HG02884 (cell line): ENCODE measurements around the gene PHRF1.

Source experiments
- ATAC-seq: cut with Tn5 transposase; IDR thresholded peaks from one replicate; pipeline ENCODE4 v1.9.1; 2021; ENCODE audit warnings: mild to moderate bottlenecking, moderate library complexity; ENCODE audit not compliant: unreplicated experiment

PHRF1 gene, protein sequence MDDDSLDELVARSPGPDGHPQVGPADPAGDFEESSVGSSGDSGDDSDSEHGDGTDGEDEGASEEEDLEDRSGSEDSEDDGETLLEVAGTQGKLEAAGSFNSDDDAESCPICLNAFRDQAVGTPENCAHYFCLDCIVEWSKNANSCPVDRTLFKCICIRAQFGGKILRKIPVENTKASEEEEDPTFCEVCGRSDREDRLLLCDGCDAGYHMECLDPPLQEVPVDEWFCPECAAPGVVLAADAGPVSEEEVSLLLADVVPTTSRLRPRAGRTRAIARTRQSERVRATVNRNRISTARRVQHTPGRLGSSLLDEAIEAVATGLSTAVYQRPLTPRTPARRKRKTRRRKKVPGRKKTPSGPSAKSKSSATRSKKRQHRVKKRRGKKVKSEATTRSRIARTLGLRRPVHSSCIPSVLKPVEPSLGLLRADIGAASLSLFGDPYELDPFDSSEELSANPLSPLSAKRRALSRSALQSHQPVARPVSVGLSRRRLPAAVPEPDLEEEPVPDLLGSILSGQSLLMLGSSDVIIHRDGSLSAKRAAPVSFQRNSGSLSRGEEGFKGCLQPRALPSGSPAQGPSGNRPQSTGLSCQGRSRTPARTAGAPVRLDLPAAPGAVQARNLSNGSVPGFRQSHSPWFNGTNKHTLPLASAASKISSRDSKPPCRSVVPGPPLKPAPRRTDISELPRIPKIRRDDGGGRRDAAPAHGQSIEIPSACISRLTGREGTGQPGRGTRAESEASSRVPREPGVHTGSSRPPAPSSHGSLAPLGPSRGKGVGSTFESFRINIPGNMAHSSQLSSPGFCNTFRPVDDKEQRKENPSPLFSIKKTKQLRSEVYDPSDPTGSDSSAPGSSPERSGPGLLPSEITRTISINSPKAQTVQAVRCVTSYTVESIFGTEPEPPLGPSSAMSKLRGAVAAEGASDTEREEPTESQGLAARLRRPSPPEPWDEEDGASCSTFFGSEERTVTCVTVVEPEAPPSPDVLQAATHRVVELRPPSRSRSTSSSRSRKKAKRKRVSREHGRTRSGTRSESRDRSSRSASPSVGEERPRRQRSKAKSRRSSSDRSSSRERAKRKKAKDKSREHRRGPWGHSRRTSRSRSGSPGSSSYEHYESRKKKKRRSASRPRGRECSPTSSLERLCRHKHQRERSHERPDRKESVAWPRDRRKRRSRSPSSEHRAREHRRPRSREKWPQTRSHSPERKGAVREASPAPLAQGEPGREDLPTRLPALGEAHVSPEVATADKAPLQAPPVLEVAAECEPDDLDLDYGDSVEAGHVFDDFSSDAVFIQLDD (N-terminal part only)

DNA sequence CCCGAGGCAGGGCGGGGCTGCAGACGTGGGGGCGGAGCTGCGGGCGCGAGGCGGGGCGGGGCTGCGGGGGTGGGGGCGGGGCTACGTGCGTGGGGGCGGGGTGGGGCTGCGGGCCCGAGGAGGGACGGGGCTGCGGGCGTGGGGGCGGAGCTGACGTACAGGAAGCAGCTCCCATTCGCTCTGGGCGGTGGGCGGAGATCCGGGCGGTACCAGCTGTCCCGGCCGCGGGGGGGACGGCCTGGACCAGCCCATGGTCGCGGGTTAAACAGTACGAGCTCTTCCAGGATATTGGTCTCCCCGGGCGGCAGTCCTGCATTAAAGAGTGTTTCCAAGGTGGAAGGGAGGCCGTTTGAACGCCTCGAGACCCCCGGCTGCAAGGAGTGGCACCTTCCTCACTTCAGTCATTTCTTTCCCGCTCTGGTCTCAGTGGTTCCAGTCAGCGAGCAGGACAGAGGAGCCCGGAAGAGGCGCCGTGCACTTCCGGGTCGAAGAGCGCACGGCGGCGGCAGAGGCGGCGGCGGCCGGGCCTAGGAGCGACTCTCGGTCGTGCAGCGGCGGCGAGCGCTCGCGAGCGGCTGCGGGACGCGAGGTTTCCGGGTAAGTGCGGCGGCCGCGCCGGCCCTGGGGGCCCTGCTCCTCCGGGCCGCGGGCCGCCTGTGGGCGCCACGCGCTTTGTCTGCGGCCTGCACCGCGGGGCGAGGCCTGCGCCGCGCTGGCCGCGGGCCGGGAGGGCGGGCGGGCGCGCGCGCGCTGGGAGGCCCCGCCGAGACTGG is at the start of gene PHRF1:
Gene PHRF1 (plus strand): TSS at position 475 of the 773 bp plus-strand sequence. CDS start 5,043 bp downstream, outside the sequence.
- ATAC-seq = peak; percentile 83

DNA sequence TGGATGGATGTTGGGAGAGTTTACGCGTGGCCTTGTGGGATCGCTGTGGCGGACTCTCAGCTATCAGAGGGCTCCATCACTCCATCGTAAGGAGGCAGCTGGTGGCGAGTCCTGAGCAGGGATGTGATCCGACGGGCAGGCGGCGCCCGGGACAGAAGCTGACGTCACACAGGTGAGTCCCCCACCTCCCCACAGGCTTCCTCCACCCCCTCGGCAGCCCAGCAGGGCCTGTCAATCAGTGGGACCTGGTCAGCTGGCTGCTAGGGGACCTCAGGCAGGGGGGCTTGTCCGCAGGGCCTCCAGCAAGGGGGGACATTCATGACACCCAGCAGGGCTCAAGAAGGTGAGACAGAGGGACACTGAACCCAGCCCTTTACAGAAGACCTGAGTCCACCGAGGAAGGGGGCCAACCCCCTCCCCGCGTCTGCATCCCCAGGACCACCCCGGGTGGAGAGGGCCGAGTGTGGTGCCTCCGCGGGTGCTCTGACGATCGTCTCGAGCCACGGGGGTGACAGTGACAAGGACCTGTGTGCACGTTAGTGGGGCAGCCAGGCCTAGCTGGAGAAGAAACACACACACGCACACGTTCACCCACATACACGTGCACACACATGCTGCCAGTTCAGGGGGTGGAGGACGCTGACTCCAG is 48.0 kb upstream of the PHRF1 start:
- ATAC-seq = no peak

DNA sequence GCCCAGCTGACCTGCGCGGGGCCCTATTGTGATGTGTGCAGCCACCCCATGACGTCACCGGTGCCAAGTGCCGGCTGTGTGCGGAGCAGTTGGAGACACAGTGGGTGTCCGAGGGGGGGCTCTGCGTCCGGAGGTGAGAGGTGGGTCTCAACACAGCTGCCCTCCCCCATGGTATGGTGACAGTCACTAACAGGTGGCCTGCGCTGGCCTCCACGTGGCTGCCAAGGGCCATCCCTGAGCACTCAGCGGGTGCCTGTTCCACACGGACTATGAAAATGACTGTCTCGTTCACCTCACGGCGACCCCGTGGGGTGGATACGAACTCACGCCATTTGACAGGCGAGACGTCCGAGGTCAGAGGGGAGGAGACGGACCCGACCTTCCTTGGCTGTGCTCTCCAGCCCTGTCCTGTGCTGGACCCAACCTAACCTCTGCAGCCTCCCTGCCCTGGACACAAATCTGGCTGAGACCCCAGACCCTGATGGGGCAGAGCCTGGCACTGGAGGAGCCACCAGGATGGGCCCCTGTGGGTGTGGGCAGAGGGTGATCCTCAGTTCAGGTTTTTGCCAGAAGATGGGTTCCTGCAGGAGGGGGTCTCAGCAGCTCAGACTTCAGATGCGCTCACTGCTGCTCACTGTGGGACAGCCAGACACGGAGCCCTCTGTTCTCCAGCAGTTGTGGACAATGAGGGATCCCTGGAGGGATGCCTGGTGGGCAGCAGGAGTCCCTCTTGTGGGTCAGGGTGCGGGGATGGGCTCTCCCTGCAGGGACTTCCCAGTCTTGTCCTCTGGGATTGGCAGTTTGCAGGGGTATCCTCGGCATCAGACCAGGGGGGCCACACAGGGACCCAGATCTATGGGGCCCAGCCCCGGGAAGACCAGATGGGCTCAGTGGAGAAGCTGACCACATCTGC is 47.2 kb upstream of the PHRF1 start:
- no peak for ATAC-seq

DNA sequence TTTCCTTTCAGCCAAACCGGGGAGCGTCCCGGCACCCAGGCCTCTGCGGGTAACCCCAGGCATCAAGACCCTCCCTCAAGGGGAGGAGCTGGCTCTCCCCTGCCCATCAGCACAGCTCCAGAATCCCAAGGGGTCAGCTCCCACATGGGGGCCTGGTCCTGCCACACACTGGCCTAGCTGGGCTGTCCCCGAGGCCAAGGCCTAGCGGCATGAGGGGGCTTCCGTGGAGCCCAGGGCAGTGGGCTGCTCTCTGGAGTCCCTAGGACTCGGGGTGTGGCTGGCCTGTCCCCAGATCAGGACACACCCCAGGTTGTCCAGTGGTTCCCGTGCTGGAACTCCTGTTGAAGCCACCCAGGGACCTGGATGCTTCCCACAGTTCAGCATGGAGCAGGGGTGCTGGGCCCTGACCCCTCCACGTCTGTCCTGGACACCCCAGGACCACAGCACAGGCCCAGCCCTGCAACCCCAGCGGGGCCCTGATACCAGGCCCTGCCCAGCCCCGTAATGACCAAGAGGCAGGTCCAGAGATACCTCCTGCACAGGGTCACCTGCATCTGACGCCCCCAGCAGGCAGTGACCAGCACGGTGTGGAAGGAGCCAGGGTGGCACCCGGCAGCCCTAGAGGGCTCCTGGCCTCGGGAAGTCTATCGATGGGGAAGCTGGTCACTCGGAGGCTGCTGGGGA is 46.4 kb upstream of the PHRF1 start:
- no peak for ATAC-seq

DNA sequence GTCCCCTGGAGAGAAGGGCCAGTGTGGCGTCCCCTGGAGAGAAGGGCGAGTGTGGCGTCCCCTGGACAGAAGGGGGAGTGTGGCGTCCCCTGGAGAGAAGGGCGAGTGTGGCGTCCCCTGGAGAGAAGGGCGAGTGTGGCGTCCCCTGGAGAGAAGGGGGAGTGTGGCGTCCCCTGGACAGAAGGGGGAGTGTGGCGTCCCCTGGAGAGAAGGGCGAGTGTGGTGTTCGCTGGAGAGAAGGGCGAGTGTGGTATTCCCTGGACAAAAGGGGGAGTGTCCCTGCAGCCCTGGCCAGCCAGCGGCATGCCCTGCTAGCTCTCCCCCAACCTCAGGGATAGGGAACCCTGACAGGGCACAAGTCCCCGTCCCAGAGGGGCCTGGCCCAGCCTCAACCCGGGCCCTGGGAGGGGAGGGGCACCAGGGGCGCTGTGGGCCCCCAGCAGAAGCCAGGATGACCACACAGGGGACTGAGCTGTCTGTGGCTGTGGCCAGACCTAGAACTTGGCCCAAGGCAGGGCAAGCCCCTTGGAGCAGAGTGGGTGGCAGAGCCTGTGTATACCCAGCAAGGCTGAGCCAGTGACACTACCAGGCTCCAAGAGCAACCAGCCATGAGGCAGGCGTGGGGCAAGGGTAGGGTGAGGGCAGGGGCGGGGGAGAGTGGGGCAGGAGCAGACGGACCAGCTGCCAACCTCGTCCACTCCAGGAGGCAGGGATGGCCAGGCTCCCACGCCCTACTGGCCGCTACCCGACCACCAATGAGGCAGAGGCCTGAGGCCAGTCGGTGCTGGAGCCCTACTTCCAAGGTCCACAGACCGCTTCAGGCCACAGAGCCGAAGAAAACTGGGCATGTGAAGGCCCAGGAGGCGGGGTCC is 45.1 kb upstream of the PHRF1 start:
- no peak for ATAC-seq

DNA sequence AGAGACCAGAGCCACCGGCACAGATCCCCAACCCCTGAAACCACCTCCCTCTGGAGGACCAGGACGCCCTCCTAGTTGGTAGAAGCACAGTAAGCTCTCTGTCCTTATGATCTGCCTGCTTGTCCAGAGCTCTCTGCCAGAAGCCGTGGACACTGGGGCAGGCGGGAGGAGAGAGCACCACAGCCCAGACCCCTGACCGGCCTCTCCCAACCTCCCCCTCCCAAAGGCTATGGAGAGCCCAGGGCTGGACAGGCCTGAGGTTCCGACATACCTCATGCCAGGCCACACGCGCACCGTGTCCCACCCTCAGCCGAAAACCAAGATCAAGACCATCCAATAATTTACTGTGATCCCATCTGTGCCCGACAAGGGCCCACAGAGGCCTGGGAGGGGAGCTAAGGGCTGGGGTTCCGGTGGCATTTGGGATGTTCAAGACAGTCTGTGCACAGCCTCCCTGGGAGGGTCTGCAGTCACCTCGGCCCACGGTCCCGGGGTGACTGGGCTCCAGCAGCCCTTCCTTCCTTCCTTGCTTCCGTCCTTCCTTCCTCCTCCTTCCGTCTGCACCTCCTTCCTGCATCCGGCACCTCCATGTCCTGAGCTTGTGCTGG is 44.2 kb upstream of the PHRF1 start:
- ATAC-seq = no peak

DNA sequence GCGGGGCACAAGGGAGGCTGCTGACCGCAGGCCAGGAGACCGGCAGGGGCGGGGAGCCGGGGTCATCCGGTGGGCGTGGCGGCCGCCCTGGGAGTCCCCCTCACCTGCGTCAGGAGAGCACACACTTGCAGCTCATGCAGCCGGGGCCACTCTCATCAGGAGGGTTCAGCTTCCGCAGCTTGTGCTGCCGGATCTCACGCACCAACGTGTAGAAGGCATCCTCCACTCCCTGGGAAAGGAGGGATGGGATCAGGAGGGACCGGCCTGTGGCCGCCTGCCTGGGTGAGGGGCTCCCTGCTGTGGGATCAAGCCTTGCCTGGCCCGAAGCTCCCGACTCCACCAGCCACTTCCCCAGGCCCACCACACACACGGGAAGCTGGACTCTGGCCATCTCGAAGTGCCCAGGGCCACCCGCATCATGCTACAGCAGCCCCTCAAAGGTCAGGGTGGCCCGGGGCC is 43.7 kb upstream of the PHRF1 start:
- ATAC-seq = no peak

DNA sequence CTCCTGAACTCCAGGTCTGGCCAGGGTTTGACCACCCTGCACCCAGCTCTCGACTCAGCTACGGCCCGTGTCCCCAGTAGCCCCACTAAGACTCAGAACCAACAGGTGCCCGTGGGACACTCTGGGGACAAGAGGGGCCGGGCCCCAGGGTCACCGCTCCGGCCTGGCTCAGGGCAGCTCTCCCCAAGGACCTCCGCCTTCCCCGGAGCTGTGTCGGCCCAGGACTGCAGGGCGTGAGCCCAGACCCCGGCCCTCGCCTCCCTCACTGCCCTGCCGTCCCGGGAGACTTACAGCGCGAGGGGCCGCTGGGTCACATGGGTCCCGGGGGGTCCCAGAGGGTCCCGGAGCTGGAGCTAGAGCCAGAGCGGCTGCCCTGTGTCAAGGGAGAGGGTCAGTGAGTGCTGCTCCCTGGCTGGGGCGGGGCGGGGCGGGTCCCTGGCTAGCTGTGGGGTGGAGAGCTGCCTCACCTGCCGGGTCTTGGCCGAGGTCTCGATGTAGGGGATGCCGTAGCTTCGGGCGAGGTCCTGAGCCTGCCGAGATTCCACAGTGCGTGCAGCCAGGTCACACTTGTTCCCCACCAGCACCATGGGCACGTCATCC is 43.2 kb upstream of the PHRF1 start:
- ATAC-seq = no peak

DNA sequence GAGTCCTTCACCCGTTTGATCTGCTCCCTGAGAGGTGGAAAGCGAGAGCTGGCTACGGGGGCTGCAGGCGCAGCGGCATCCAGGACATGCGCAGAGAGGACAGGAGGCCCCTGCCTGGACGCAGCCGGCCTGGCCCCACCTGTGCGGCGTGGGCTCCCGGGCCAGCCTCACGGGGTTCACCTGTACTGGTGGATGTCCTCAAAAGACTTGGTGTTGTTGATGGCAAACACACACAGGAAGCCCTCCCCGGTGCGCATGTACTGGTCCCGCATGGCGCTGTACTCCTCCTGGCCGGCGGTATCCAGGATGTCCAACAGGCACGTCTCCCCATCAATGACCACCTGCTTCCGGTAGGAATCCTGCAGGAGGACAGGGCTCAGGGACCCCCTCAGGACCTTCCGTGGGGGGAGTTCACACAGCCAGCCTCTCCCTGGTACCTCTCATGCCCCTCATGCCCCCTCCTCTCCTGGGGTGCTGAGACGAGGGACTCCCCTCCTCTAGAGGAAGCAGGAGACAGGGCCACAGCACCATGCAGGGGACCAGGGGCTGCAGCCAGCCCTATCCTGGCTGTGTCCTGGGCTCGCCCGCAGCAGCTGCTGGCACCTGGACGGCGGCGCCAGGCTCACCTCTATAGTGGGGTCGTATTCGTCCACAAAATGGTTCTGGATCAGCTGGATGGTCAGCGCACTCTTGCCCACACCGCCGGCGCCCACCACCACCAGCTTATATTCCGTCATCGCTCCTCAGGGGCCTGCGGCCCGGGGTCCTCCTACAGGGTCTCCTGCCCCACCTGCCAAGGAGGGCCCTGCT is 42.5 kb upstream of the PHRF1 start:
- ATAC-seq = no peak

DNA sequence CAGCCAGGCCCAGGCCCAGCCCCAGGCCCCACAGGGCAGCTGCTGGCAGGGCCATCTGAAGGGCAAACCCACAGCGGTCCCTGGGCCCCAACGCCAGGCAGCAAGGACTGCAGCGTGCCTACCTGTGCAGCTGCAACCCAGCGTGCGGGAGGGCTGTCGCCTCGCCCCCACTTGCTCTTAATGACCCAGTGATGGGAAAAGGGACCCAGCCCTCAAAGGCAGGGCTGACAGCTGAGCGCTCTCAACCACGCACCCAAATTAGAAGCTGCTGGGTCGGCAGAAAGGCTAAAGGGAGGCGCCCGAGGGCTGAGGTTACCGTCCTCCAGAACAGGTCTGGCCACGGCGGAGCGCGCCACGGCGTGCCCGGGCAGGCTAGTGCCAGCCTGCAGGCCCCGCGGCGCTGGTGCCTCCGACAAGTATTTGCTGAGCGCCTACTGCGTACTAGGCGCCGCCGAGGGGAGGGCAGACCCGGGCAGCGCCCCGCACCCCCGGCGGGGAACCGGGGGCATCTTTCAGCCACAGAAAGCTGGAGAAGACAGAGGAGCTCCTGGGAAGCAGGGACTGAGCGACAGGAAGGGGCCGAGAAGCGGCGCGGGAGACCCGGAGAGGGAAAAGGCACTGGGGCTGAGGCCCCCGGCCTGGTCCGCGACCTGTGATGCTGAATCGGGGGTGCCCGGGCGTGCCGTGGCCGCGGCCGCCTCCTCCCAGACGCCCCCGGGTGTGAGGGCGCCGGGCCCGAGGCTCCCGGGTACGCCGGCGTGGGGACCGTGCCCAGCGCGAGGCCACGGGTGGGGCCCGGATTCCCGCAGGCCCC is 41.7 kb upstream of the PHRF1 start:
- ATAC-seq = no peak

DNA sequence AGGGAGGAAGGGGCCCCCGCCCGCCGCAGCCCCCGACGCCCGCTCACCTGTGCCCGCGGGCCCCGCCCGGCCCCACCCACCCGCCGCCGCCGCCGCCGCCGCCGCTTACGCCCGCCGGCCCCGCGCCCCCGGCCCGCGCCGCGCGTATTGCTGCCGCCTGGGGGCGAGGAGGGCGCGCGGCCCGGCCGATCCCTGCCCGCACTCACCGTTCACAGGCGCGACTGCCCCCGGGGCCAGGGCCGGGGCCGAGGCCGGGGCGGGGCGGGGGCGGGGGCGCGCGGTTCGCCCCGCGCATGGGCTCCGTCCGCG is 41.1 kb upstream of the PHRF1 start:
- ATAC-seq = no peak

DNA sequence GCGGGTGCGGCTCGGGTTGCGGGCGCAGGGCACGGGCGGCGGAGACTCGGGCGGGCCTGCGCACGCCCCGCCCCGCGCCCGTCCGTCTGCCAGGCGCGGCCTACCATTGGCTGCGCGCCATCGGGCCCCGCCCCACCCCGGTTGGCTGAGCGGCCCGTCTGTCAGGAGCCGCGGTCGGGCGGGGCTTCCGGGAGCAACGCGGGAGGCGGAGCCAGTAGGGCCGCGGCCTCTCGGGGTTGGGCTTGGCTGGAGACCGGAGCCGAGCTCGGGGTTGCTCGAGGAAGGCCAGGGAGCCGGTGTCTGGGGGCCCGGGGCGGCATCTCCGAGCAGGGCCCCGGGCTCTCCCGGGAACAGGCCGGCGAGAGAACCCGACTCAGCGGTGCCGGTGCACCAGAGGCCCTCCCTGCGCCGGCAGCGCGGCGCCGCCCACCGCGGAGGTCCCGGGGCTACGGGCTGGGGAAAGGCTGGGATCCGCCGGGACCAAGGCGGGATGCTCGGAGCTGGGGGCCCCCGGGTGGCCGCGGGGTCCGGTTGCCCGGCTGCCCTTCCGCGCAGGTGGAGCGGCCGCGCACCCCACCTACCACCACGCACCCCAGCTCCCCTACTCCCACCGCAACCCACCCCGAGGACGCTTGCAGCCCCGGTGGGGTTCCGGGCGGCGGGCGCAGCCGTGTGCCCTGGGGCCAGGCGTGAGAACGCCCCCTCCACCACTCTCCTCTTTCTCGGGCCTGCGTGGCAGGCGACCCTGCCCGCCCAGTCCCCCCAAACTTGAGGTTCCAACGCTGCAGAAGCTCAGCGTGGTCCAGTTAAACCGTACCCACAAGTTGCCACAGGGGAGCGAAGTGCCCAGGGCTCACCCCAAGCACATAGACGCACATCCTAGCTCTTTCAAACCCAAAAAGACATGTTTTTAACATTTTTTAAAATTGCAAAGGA is 40.5 kb upstream of the PHRF1 start, which contains the start of gene HRAS:
Gene HRAS (minus strand): TSS at position 58 of the 936 bp plus-strand sequence.
- ATAC-seq = peak; percentile 67

DNA sequence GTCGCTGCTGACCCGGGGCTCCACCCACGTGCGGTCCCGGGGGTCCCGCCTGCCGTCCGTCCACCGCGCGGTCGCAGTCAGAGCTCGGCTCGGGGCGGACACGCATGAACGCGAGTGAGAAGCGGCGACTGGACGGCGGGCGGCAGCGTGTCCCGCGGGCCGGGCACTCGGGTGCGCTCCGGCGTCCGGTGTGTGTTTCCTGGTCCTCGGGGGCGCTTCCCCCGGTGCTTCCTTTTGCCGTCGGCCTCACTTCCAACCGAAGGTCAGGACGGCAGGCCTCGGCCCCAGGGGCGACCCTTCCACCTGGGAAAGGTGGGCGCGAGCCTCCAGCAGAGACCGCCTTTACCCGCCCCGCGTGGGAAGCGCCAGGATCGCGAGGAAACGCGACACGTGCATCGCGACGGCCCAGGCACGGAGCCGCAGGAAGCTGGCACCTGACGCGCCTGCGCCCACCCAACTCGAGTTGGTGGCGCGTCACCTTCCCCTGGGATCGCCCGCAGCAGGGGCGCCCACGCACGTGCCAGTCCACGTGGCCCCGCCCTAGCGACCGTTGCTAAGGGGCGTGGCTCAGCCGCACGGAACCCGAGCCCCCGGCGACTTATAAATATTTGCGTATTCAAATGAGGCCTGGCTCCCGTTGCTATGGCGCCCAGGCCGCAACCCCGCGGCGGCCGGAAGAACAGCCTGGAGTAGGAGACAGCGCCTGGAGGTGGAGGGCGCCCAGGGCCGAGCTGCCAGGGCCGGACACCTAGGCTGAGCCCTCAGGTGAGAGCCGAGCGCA is 39.2 kb upstream of the PHRF1 start, which contains the start of gene LRRC56:
Gene LRRC56 (plus strand): TSS at position 687 of the 781 bp plus-strand sequence. CDS start 3,158 bp downstream, outside the sequence.
- ATAC-seq = peak; percentile 43
